Activated CD4-positive, alpha-beta T cell treated with anti-CD3 and anti-CD28 coated beads, Interleukin-10, Interleukin-2, amounts not matched to agents 100 ng/mL and 50 ng/mL, durations not matched to agents 16 hours and 8 hours (primary cell): ENCODE data around the gene MEIOB.

Experiments used
- DNase-seq: peaks from one replicate; pipeline ENCODE4 v3.0.0-alpha.2; 2020

MEIOB gene

DNA sequence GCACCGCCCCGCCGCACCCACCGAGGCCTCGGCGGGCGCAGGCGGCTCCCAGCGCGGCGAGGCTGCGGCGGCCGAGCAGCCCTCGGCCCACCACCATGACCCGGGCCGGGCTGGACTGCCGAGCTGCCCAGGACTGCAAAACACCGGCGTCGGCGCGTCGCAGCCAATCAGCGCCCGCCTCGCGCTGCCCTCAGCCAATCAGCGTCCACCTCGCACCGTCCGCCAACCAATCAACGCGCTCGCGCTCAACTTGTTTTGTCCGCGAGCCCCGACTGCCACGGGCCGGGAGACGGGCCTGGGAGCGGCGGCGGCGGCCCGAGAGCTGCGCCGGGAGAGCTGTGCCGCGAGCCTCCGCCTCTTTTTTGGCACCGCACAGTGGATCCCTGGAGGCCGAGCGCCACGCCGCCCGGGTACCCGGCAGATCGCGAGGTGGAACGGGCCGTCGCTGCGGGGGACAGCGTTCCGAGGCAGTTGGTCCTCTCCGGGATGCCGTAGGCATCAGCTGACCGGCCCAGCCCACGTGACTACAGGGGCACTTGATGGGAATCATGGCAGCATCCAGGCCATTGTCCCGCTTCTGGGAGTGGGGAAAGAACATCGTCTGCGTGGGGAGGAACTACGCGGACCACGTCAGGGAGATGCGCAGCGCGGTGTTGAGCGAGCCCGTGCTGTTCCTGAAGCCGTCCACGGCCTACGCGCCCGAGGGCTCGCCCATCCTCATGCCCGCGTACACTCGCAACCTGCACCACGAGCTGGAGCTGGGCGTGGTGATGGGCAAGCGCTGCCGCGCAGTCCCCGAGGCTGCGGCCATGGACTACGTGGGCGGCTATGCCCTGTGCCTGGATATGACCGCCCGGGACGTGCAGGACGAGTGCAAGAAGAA, 45.0 kb downstream of the MEIOB start, which contains the start of the genes FAHD1 and HAGH:
TSS of gene FAHD1 (plus strand) at position 516 of the 883 bp plus-strand sequence. CDS start at position 549, 33 bp downstream.
TSS of gene HAGH (minus strand) at position 135 of the 883 bp plus-strand sequence. CDS start at position 97, 38 bp downstream.
- peak; percentile 93 for DNase-seq

- peak; percentile 72 for DNase-seq
These were observed 45.9 kb downstream of the MEIOB start for GRCh38 chr16:1825864-1826690.

DNA sequence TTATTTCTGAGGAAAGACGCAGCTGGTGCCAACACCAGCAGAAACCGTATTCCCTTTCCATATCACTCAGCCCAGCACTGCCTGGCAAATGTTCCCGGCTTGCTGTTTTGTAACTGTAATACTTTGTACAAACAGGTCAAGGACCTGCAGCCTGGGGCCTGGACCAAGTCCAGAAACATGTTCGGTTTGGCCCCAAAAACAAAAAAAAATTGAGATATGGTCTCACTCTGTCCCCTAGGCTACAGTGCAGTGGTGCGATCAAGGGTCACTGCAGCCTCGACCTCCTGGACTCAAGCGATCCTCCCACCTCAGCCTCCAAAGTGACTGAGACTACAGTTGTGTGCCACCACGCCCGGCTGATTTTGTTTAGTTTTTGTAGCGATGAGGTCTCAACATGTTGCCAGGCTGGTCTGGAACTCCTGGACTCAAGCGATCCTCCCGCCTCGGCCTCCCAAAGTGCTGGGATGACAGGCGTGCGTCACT, 46.5 kb downstream of the MEIOB start:
- no peak for DNase-seq

- DNase-seq = peak; percentile 23
These were observed 48.1 kb downstream of the MEIOB start for GRCh38 chr16:1823821-1824220.

- DNase-seq = no peak
These were observed 49.2 kb downstream of the MEIOB start for GRCh38 chr16:1822801-1823200.

DNA sequence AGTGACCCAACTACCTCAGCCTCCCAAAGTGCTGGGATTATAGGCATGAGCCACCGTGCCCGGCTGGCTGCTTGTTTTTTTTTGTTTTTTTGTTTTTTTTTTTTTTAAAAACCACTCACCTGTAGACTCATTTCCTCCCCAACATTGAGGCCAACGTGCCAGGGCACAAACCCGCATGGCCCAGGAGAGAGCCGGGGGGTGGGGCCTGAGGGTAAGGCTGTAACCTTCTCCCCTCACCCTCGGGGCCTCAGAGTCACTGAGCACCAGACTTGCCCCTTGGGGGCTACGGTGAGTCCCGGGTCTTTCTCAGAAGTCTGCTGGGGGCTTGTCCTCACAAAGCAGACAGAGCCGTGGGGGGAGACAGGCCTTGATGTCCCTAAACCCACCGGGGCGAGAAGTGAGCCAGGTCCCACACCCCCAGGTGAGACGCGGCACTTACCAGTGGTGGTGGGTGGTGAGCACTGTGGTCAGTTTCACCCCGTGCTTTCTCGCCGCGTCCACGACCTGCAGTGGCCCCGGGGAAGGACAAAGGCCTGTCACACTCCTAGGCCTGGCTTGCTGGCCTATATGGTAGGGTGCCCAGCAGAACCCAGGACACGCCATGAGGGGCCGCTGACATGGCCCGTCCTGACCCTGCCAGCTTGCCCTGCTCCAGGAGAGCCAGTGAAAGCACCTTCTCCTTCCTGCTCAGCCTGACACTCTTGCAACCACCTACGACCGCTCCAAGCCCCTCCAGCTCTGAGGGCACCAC, 49.9 kb downstream of the MEIOB start:
- no peak for DNase-seq

GRCh38 chr16:1820946-1821290, 51.0 kb downstream of the MEIOB start:
- DNase-seq = no peak

DNA sequence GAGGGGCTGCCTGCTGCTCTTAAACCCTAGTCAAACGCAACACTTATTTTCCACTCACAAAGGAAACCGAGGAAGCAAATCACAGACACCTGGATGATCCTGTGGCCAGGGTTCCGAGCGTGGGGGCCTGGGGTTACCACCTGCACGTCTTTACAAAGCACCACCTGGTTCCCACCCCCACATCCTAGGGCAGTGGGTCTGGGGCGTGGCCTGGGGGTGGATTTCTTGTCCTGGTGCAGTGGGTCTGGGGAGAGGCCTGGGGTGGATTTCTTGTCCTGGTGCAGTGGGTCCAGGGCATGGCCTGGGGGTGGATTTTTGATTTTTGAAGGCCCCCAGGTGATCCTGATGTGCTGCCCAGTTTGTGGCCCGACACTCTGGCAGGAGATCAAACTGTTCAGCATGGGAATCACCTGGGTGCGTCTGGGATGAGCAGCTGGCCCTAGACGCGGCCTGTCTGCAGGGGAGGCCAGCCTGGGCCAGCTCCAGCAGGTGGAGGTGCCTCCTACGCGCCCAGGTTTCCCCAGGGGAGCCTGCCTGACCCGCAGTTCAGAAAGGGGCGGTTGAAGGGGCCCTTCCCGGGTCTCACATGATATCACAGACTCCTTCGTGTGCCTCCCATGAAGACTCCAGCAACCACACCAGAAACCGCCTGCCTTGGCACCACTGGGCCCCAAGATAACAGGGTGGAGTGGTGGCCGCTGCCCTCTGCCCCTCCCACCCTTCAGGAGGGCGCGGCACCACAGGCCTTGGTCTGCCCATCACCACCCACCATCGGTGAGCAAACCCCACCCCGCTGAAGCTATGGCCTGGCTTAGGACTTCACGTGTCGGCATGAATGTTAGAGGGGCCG, 51.6 kb downstream of the MEIOB start:
- no peak for DNase-seq

DNA sequence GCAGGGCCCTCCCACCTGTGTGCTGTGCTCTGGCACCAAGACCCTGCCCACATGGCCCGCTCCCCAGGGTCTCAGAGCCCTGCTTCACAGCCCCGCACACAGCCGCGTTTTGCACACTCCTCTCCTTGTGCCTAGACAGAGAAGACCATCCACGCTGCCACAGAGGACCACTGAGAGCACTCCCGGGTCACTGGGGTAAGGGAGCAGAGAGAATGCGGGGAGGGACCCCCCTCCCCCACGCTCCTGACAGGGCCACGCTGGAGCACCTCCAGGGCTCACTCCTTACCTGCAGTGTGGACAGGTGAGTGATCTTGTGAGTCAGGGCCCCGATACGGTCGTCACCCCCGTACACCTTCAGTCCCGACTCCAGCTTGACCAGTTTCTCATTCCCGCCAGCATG, 52.4 kb downstream of the MEIOB start:
- no peak for DNase-seq

- DNase-seq = no peak
These were observed 53.0 kb downstream of the MEIOB start for GRCh38 chr16:1818873-1819525.

DNA sequence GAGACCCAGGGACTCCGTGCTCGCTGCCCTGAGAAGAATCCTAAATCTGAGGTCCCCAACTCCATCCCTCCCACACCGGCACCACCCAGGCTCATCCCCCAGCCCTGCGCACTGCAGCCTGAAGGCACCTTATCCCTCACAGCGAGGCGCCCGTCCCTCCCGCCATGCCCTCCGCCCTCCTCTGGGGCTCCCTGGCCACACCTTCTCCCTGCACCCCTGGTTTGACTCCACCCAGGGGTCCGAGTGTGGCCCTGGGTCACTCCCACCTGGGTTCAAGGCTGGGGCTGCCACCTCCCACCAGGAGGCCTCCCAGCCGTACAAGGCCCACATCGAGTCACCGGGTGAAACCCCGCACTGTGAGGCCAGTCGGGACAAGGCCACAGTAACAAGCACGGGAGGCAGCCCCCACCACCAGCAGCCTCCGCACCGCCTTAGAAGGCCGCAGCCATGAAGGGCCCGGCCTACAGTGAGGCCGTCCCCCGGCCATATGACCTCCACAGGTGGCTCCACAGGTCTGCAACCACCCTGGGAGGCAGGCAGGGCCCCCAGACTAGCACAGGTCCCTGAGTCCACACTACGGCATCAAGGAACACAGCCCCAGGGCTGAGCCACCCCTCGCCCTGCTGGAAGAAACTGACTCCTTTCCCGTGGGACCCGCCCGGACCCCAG, 53.6 kb downstream of the MEIOB start:
- DNase-seq = no peak

DNA sequence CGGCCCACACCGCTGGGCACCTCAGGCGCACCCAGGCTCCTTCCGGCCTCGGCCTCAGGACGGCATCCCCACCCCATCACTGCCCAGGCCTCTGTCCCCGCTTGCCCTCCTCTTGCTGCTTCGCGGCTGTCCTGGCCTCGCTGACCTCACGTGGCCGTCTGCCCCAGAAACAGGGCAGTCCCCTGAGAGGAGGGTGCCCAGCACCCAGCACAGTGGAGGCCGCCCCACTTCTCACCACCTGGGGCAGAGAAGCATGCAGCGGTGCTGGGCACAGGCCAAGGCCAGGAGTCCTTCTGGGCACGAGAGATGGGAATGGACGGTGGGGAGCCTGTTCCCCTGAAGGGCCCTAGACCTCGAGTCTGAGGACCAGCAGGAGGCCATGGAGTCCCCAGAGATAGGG, 54.2 kb downstream of the MEIOB start:
- no peak for DNase-seq

GRCh38 chr16:1817276-1817589, 54.7 kb downstream of the MEIOB start:
- DNase-seq = no peak

DNA sequence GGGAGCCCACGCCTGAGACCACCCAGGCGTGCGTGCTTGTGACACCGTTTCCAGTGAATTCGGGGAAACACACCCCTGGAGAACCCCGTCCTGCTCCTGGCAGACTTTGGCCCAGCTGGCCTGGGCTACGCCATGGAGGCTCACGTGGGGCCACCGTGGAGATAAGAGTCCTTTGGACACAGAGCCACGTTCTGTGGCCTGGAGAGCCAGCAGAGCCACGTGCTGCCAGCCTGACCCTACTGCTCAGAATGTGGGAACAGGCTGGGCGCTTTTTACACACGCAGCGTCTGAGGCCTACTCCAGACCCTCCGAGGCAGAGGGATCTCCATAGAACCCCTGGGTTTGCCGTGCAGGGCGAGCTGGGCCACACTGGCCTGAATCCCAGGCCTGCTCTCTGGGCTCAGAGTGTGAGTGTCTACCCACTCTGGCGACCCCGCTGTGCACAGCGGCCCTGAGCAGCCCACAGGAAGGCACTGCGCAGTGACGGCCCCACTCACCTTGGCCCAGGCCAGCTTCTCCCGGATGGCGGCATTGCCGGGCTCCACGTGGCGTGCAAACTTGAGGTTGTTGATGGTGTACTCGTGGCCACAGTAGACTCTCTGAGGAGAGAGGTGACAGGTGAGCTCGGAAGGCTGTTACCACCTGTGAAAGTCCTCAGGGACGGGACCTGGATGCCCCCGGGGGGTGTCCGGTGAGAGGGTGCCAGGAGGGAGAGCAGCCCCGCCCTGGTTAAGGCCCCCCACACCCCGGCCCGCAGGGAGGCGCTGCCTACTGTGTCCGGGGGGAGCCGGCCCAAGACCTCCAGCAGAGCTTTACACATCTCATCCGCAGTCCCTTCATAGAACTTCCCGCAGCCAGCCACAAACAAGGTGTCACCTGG, 55.3 kb downstream of the MEIOB start:
- no peak for DNase-seq

GRCh38 chr16:1815461-1815860, 56.5 kb downstream of the MEIOB start:
- DNase-seq = no peak

GRCh38 chr16:1812732-1813163, 59.2 kb downstream of the MEIOB start:
- DNase-seq = peak; percentile 57

GRCh38 chr16:1810536-1810935, 61.4 kb downstream of the MEIOB start:
- no peak for DNase-seq

GRCh38 chr16:1810106-1810505, 61.9 kb downstream of the MEIOB start:
- DNase-seq = no peak

DNA sequence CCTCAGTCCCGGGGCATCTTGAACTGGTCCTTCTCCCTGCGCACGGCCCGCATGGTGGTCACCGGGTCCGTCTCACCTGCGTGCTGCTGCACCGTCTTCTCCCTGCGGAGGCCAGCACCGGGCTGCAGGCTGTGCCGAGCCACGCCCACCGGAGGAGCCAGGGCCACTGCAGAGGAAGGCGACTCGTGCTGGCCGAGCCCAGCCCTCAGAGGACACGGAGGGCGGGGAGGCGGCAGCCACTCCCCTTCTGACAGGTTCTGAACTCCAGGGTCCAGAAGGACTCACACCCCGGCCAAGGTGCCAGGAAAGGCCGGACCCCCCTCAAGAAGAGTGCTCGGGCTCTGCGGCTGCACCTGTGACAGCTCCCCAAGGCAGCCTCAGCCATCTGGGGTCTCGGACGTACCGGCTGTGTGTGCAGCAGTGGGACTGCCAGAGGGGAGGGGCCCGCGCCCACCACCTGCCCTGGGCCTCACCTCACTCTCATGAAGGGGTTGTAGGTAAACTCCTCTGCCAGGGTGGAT, 62.6 kb downstream of the MEIOB start:
- DNase-seq = no peak

- no peak for DNase-seq
These were observed 63.3 kb downstream of the MEIOB start for GRCh38 chr16:1808691-1809090.
